A549 (cell line): Measurements from ENCODE around the gene CSTF2T.

ENCODE experiments used
- CBX8 ChIP-seq: fragments of 200-600 bp; sonication (generic); IDR thresholded peaks from 2 replicates; pipeline ENCODE4 v1.6.1; 2016
- CHD2 ChIP-seq: fragments of 150-350 bp; IDR thresholded peaks from 2 replicates; pipeline ENCODE4 v1.6.1; 2014; ENCODE audit warnings: low read length; ENCODE audit not compliant: partially characterized antibody
- KDM1A ChIP-seq: fragments of 200-600 bp; sonication (generic); IDR thresholded peaks from 2 replicates; pipeline ENCODE4 v1.6.1; 2016; ENCODE audit warnings: low read depth, mild to moderate bottlenecking
- MAX ChIP-seq: IDR thresholded peaks from 2 replicates; pipeline ENCODE4 v1.6.1; 2012
- MAZ ChIP-seq: fragments of 150-350 bp; IDR thresholded peaks from 2 replicates; pipeline ENCODE4 v1.6.1; 2014; ENCODE audit warnings: antibody characterized with exemption, low read depth, low read length, borderline replicate concordance
- PHF8 ChIP-seq: fragments of 200-600 bp; sonication (generic); IDR thresholded peaks from 2 replicates; pipeline ENCODE4 v1.6.1; 2016; ENCODE audit warnings: low read depth, mild to moderate bottlenecking, antibody characterized with exemption, moderate library complexity, borderline replicate concordance
- POLR2A ChIP-seq: IDR thresholded peaks from 2 replicates; pipeline ENCODE4 v1.6.1; 2012; ENCODE audit warnings: mild to moderate bottlenecking, low read length
- SMC3 ChIP-seq: fragments of >200 bp; sonication (Bioruptor Twin); formaldehyde crosslinking; IDR thresholded peaks from 3 replicates; pipeline ENCODE4 v1.6.1; 2018; ENCODE audit warnings: inconsistent platforms
- ZFP36 ChIP-seq: fragments of 450-650 bp; IDR thresholded peaks from 2 replicates; pipeline ENCODE4 v1.6.1; 2014; ENCODE audit warnings: borderline replicate concordance; ENCODE audit not compliant: partially characterized antibody
- ZNF302 ChIP-seq: fragments of 250-450 bp; sonication (Bioruptor Pico); IDR thresholded peaks from 2 replicates; pipeline ENCODE4 v1.9.0; 2021; ENCODE audit warnings: inconsistent platforms, mild to moderate bottlenecking, moderate library complexity
- TF ChIP-seq, protein P1 (sequence below): fragments of >200 bp; sonication (Bioruptor Twin); formaldehyde crosslinking; IDR thresholded peaks from 3 replicates; pipeline ENCODE4 v1.5.1; 2016
- TF ChIP-seq, protein P2 (sequence below): fragments of 250-450 bp; sonication (Bioruptor Pico); IDR thresholded peaks from 2 replicates; pipeline ENCODE4 v1.5.0; 2021; ENCODE audit warnings: mild to moderate bottlenecking, moderate library complexity, borderline replicate concordance

- TF ChIP-seq PHF8 (no peak), CBX8 (no peak), POLR2A (no peak), KDM1A (no peak), MAX (no peak), ZNF302 (CRISPR knock-in tag) (no peak), ZFP36 (no peak), SMC3 (no peak), MAZ (no peak), CHD2 (no peak)
- TF ChIP-seq, protein P1, sequence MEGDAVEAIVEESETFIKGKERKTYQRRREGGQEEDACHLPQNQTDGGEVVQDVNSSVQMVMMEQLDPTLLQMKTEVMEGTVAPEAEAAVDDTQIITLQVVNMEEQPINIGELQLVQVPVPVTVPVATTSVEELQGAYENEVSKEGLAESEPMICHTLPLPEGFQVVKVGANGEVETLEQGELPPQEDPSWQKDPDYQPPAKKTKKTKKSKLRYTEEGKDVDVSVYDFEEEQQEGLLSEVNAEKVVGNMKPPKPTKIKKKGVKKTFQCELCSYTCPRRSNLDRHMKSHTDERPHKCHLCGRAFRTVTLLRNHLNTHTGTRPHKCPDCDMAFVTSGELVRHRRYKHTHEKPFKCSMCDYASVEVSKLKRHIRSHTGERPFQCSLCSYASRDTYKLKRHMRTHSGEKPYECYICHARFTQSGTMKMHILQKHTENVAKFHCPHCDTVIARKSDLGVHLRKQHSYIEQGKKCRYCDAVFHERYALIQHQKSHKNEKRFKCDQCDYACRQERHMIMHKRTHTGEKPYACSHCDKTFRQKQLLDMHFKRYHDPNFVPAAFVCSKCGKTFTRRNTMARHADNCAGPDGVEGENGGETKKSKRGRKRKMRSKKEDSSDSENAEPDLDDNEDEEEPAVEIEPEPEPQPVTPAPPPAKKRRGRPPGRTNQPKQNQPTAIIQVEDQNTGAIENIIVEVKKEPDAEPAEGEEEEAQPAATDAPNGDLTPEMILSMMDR = no peak
- TF ChIP-seq, protein P2, sequence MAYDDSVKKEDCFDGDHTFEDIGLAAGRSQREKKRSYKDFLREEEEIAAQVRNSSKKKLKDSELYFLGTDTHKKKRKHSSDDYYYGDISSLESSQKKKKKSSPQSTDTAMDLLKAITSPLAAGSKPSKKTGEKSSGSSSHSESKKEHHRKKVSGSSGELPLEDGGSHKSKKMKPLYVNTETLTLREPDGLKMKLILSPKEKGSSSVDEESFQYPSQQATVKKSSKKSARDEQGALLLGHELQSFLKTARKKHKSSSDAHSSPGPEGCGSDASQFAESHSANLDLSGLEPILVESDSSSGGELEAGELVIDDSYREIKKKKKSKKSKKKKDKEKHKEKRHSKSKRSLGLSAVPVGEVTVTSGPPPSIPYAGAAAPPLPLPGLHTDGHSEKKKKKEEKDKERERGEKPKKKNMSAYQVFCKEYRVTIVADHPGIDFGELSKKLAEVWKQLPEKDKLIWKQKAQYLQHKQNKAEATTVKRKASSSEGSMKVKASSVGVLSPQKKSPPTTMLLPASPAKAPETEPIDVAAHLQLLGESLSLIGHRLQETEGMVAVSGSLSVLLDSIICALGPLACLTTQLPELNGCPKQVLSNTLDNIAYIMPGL (CRISPR knock-in tag) = no peak
Observed at GRCh38 chr10:51679841-51680240, 19.6 kb downstream of the CSTF2T start.
